HCT116 (cell line): ENCODE results near the gene LEMD1. TPM values are rescaled to one million over a fixed set of nuclear protein-coding genes. Genes with fewer than 3 reads are reported as not detected.

Source experiments
- ATAC-seq: fragments of 200-7000 bp; cut with Tn5 transposase; 2 replicates; pipeline ENCODE4 v1.9.1; 2020; ENCODE audit warnings: mild to moderate bottlenecking, moderate library complexity
- BruUV-seq: library from RNA; stranded (reverse); fragments of 400-500 nt; replicated peaks from 2 replicates; lab custom pipeline; 2021; lab: Mats Ljungman, UMichigan
- CTCF ChIA-PET: fragments of 300-600 bp; sonication (Branson Sonifier 250); formaldehyde crosslinking; loops from one replicate; lab custom pipeline; 2021; ENCODE audit warnings: antibody characterized with exemption; lab: Charles Lee
- POLR2A ChIA-PET: fragments of 300-600, 350-600 bp; sonication (Branson Sonifier 250); formaldehyde crosslinking; loops from one replicate; lab custom pipeline; 2021; ENCODE audit warnings: antibody characterized with exemption; lab: Charles Lee
- RAD21 ChIA-PET, 2 experiments: fragments of 300-600 bp; sonication (Branson Sonifier 250); formaldehyde crosslinking; loops; one replicate each; lab custom pipeline; 2023; ENCODE audit warnings: low total read pairs in 2 of 2; ENCODE audit not compliant: uncharacterized antibody in 2 of 2, unreplicated experiment in 2 of 2, low non-redundant PET in 1 of 2; lab: Charles Lee
- DNase-seq: peaks from one replicate; pipeline ENCODE4 v3.0.0-alpha.2; 2010; ENCODE audit warnings: low read depth, low spot score
- H2AFZ ChIP-seq: fragments of 200-600 bp; shearing (Covaris generic), sonication (generic); 2 replicates; pipeline ENCODE4 v1.6.1; 2017; ENCODE audit warnings: low read depth, mixed run types, mixed read lengths, antibody characterized with exemption, low read length; ENCODE audit not compliant: poor library complexity, severe bottlenecking
- H3K27ac ChIP-seq: 2 replicates; pipeline ENCODE4 v1.5.1; 2012; ENCODE audit warnings: low read depth, low read length
- H3K27me3 ChIP-seq: fragments of 200-600 bp; sonication (generic); 2 replicates; pipeline ENCODE4 v1.6.1; 2016; ENCODE audit warnings: mixed run types, low read length, mixed read lengths; ENCODE audit not compliant: insufficient read depth
- H3K36me3 ChIP-seq, 2 experiments: fragments of 200-500 bp in 1 of 2; fragments of 200-600 bp in 1 of 2; sonication (Bioruptor generic) in 1 of 2; sonication (generic) in 1 of 2; 2 replicates each; pipeline versions ENCODE4 v1.5.1 to v1.6.1; 2014 to 2016; ENCODE audit warnings: low read length in 2 of 2, inconsistent platforms in 1 of 2, mixed read lengths in 1 of 2, mixed run types in 1 of 2; ENCODE audit not compliant: insufficient read depth in 2 of 2, control insufficient read depth in 1 of 2
- H3K4me1 ChIP-seq, 2 experiments: fragments of 200-600 bp in 1 of 2; sonication (generic) in 1 of 2; 2 replicates each; pipeline versions ENCODE4 v1.5.1 to v1.6.1; 2012 to 2017; ENCODE audit warnings: low read length in 2 of 2, inconsistent platforms in 1 of 2, mild to moderate bottlenecking in 1 of 2, mixed read lengths in 1 of 2, mixed run types in 1 of 2, moderate library complexity in 1 of 2; ENCODE audit not compliant: insufficient read depth in 2 of 2, control insufficient read depth in 1 of 2
- H3K4me2 ChIP-seq: fragments of 200-600 bp; sonication (generic); 2 replicates; pipeline ENCODE4 v1.6.1; 2017; ENCODE audit warnings: mixed run types, low read length, mixed read lengths
- H3K4me3 ChIP-seq, 2 experiments: fragments of 200-600 bp in 1 of 2; sonication (generic) in 1 of 2; replicated peaks in 1 of 2; 2 replicates each; pipeline ENCODE4 v1.5.1; 2011 to 2016; ENCODE audit warnings: low read length in 2 of 2, control low read depth in 1 of 2, low read depth in 1 of 2, mild to moderate bottlenecking in 1 of 2, mixed read lengths in 1 of 2, mixed run types in 1 of 2
- H3K79me2 ChIP-seq: fragments of 200-600 bp; sonication (generic); 2 replicates; pipeline ENCODE4 v1.6.1; 2017; ENCODE audit warnings: mild to moderate bottlenecking, mixed run types, low read length, moderate library complexity, mixed read lengths; ENCODE audit not compliant: insufficient read depth
- H3K9ac ChIP-seq: fragments of 200-600 bp; sonication (generic); 2 replicates; pipeline ENCODE4 v1.6.1; 2016; ENCODE audit warnings: low read length, mixed read lengths
- H3K9me2 ChIP-seq: fragments of 200-600 bp; sonication (generic), shearing (Covaris generic); 2 replicates; pipeline ENCODE4 v1.6.1; 2017; ENCODE audit warnings: mixed run types, mild to moderate bottlenecking, moderate library complexity; ENCODE audit not compliant: insufficient read depth
- H3K9me3 ChIP-seq, 2 experiments: fragments of 200-500 bp in 1 of 2; fragments of 200-600 bp in 1 of 2; sonication (Bioruptor generic) in 1 of 2; sonication (generic) in 1 of 2; 2 replicates each; pipeline ENCODE4 v1.6.1; 2014 to 2017; ENCODE audit warnings: low read length in 2 of 2, mixed read lengths in 2 of 2, inconsistent platforms in 1 of 2, low read depth in 1 of 2, mild to moderate bottlenecking in 1 of 2, mixed run types in 1 of 2, moderate library complexity in 1 of 2; ENCODE audit not compliant: control insufficient read depth in 1 of 2, insufficient read depth in 1 of 2
- H4K20me1 ChIP-seq: fragments of 200-600 bp; sonication (generic), shearing (Covaris generic); 2 replicates; pipeline ENCODE4 v1.6.1; 2017; ENCODE audit warnings: mixed run types, mild to moderate bottlenecking, moderate library complexity; ENCODE audit not compliant: insufficient read depth
- ATF3 ChIP-seq: IDR thresholded peaks from 2 replicates; pipeline ENCODE4 v1.6.1; 2012
- CBX3 ChIP-seq: IDR thresholded peaks from 2 replicates; pipeline ENCODE4 v1.6.1; 2012; ENCODE audit warnings: low read depth
- CEBPB ChIP-seq: IDR thresholded peaks from 2 replicates; pipeline ENCODE4 v1.6.1; 2012; ENCODE audit warnings: low read depth
- JUND ChIP-seq: IDR thresholded peaks from 2 replicates; pipeline ENCODE4 v1.6.1; 2012
- POLR2A ChIP-seq: IDR thresholded peaks from 2 replicates; pipeline ENCODE4 v1.7.0; 2011; ENCODE audit warnings: borderline replicate concordance; ENCODE audit not compliant: insufficient read depth, insufficient read length; ENCODE audit errors: extremely low read depth
- POLR2AphosphoS5 ChIP-seq: IDR thresholded peaks from 2 replicates; pipeline ENCODE4 v1.6.1; 2011; ENCODE audit warnings: mild to moderate bottlenecking, low read depth, low read length, moderate library complexity
- RAD21 ChIP-seq: IDR thresholded peaks from 2 replicates; pipeline ENCODE4 v1.6.1; 2012; ENCODE audit warnings: low read depth, mild to moderate bottlenecking
- YY1 ChIP-seq: IDR thresholded peaks from 2 replicates; pipeline ENCODE4 v1.6.1; 2011; ENCODE audit warnings: low read length, low read depth, moderate library complexity, mild to moderate bottlenecking; ENCODE audit not compliant: insufficient replicate concordance; ENCODE audit errors: extremely low read depth
- intact Hi-C: fragments of 100-400 bp; cut with micrococcal nuclease; formaldehyde crosslinking; loops from 2 replicates; pipeline ENCODE4 v1.10.0; 2022
- total RNA-seq: library from RNA; stranded (reverse); gene quantifications from one replicate; pipeline ENCODE4 v1.2.1, GENCODE V29; 2021; ENCODE audit not compliant: unreplicated experiment
- TF ChIP-seq, protein P1 (sequence below), 3 experiments: fragments of 200-600 bp in 1 of 3; sonication (generic) in 1 of 3; IDR thresholded peaks in 2 of 3; conservative IDR thresholded peaks in 1 of 3; 2 replicates each; pipeline ENCODE4 v1.5.1; 2012 to 2017; ENCODE audit warnings: low read depth in 2 of 3, low read length in 2 of 3, antibody characterized with exemption in 1 of 3, borderline replicate concordance in 1 of 3, control low read depth in 1 of 3, mild to moderate bottlenecking in 1 of 3, mixed read lengths in 1 of 3, mixed run types in 1 of 3, moderate library complexity in 1 of 3; ENCODE audit not compliant: insufficient read depth in 1 of 3

The LEMD1 gene
- total RNA-seq, 1 experiment from 2014 or later: 11.9 TPM

- H3K4me3 ChIP-seq: no peak overlapping the region
- H3K79me2 ChIP-seq: no peaks in the 10 kb centered on the region
- POLR2A ChIA-PET: no interaction called here
- no peaks in the 10 kb centered on the region for H3K9me3 ChIP-seq
- TF ChIP-seq YY1 (peak; percentile 69), CBX3 (peak; percentile 69; the same call in 1 of the 2 replicates), POLR2A (no peak), JUND (no peak), RAD21 (peak; percentile 94), ATF3 (no peak), POLR2AphosphoS5 (no peak), CEBPB (no peak)
- TF ChIP-seq, protein P1, sequence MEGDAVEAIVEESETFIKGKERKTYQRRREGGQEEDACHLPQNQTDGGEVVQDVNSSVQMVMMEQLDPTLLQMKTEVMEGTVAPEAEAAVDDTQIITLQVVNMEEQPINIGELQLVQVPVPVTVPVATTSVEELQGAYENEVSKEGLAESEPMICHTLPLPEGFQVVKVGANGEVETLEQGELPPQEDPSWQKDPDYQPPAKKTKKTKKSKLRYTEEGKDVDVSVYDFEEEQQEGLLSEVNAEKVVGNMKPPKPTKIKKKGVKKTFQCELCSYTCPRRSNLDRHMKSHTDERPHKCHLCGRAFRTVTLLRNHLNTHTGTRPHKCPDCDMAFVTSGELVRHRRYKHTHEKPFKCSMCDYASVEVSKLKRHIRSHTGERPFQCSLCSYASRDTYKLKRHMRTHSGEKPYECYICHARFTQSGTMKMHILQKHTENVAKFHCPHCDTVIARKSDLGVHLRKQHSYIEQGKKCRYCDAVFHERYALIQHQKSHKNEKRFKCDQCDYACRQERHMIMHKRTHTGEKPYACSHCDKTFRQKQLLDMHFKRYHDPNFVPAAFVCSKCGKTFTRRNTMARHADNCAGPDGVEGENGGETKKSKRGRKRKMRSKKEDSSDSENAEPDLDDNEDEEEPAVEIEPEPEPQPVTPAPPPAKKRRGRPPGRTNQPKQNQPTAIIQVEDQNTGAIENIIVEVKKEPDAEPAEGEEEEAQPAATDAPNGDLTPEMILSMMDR (IDR thresholded peaks at IDR 0.05 in 2 of 3, conservative IDR thresholded peaks at IDR 0.05 in 1 of 3; ENCODE audit: borderline replicate concordance in 1 of 3, insufficient read depth in 1 of 3, low read depth in 2 of 3, low read length in 2 of 3): peak; percentile 99 to 100 (median 99)
- TF ChIP-seq, all 23 proteins: peak for 4
- ChIA-PET CTCF (interaction anchor here (0.6 to 2.8 kb wide), 19 partner anchors 10 to 191 kb away, joined by 3 to 20 read pairs (median 6); no protein-coding TSS in a partner anchor), RAD21 (interaction anchor here (0.7 to 1.9 kb wide), 5 partner anchors 10 to 188 kb away, joined by 3 to 7 read pairs (median 4); no protein-coding TSS in a partner anchor)
- no TSS peak for BruUV-seq
- H3K4me2 ChIP-seq: peak overlapping the region; percentile 46
- ATAC-seq (peak; percentile 99), DNase-seq (peak; percentile 79)
- no peaks in the 10 kb centered on the region for H3K9me2 ChIP-seq
- intact Hi-C loops: loop anchor here (1.0 to 5.0 kb wide), 2 partner anchors 152 to 189 kb away; no protein-coding TSS in a partner anchor
- H3K27ac ChIP-seq: no peak overlapping the region
- no peaks in the 10 kb centered on the region for H4K20me1 ChIP-seq
- no peaks in the 10 kb centered on the region for H3K27me3 ChIP-seq
- peaks cover 4 to 6% of the 10 kb centered on the region in 2 experiments; a peak in 3 of 4 replicates for H3K4me1 ChIP-seq
- H2AFZ ChIP-seq: peak overlapping the region; percentile 71
- H3K9ac ChIP-seq: no peak overlapping the region
- H3K36me3 ChIP-seq: no peaks in the 10 kb centered on the region
Observed at GRCh38 chr1:205335692-205336091, 86.2 kb downstream of the LEMD1 start.
